ENCODE data around the gene IMMP2L.
"Not testable (repeated sequence)": the region's sequence is repeated elsewhere in the genome, so short reads cannot be mapped to it uniquely, and the experiment has no call there.

Gene IMMP2L

GRCh38 chr7:111501799-111502198 is 60.5 kb downstream of the IMMP2L start:
- not testable (repeated sequence) for DNase-seq

DNA sequence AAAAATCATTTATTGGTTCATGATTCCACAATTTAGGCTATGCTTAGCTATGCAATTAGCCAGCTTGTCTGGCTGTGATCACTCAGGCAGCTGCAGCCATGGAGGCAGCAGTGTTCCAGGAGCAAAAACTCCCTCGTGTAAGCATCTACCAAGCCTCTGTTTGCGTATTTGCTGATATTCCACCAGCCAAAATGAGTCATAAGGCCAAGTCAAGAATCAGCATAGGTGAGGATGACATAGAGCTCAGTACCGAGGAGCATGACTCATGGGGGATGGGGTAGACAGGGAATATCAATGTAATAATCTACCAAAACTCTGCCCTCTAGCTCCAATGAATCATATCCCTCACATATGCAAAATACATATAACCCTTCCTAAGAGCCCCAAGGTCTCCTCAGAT is 63.3 kb downstream of the IMMP2L start:
- DNase-seq, result no peak

DNA sequence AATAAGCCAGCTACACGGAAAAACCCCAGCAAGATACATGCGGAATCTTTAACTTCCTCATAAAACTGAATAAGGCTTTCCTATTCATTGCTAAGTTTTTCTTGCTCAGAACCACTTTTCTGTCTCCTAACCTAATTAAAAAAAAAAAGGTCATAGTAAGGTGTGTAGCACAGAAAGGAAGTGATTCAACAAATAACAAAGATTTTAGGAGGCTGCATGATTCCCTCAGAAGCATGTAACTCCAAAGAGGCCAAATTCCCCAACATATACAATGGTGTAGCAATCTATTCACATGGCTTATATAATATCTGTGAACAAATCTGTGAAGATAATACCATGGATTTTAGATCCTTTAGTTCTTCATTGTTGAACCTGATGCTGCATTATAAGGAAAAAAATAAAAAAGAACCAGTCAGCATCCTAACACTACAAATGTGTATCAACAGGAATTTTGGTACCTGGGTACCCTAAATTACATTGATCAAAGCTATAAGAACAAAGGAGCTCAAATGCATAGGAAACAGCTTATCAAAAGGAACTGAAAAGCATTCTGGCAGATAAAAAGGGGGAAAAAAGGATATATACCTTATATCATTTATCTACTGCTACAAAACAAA is 63.8 kb downstream of the IMMP2L start:
- DNase-seq, result no peak

- DNase-seq, result no peak
Measured at GRCh38 chr7:111495173-111495810, 67.0 kb downstream of the IMMP2L start.

DNA sequence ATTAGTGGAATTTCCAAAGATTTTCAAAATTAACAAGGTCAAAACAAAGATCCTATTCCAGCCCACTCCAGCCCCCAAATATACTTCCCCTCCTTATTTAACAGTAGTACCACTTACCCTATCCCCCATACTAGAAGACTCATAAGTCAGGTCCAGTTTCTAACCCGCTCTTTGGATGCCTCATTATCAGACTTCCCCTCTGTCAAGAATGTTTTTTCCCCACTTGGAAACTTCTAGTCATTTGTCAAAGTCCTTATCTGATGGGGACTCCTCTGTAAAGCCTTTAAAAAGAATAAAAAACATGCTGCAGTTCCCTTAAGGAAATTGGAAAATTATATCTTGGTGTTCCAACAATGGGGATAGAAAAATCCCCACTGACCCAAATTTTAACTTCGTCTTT is 70.1 kb downstream of the IMMP2L start:
- no peak for DNase-seq

- DNase-seq, result peak; percentile 16 to 54
Measured at GRCh38 chr7:111486472-111487142, 75.7 kb downstream of the IMMP2L start.

GRCh38 chr7:111485701-111486380 is 76.5 kb downstream of the IMMP2L start:
- DNase-seq, result peak; percentile 57 to 85

- DNase-seq, result no peak
Measured at GRCh38 chr7:111483078-111483477, 79.2 kb downstream of the IMMP2L start.

- DNase-seq, result no peak
Measured at GRCh38 chr7:111477462-111478225, 84.6 kb downstream of the IMMP2L start.

GRCh38 chr7:111476586-111477293 is 85.6 kb downstream of the IMMP2L start:
- no peak for DNase-seq

DNA sequence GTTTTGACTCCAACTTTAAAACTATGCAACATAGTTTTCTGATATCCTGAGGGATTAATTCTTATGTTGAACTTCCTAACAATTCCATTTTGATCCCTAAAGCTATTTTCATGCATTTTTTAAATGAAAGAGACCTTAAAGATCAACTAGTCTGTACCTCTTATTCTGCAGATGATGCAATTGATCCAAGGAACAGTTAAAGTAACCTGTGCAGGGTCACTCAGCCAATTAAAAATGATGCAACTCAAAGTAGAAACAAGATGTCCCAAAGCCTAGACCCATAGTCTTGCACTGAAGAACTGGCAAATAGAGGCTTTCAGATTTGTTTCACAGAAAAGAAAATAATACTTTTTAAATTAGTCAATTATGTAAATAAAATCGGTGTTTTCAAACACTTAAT is 86.3 kb downstream of the IMMP2L start:
- DNase-seq, result no peak

- no peak for DNase-seq
Measured at GRCh38 chr7:111475419-111475748, 86.9 kb downstream of the IMMP2L start.

GRCh38 chr7:111474723-111475418 is 87.4 kb downstream of the IMMP2L start:
- DNase-seq, result no peak

DNA sequence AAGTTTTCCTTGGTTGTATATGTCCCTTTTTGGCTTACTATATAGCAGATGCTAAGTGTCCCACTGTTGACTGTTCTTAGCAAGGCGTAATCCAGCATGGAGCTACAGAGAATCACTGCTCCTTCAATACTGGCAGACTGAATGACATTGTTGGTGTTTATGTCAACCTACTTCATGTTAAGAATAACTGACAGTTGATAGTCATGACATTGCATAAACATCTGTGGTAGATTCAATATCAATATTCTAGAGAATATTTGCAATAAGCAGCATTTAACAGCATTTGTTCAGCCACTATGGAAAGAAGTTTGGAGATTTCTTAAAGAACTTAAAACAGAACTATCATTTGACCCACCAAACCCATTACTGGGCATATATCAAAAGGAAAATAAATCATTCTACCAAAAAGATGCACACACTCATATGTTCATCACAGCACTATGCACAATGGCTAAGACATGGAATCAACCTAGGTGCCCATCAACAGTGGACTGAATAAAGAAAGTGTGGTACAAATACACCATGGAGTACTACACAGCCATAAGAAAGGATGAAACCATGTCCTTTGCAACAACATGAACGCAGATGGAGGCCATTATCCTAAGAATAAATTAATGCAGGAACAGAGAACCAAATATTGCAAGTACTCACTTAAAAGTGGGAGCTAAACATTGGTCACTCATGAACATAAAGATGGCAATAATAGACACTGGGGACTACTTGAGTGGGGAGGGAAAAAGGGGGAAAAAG is 88.7 kb downstream of the IMMP2L start:
- DNase-seq, result no peak

- no peak for DNase-seq
Measured at GRCh38 chr7:111470998-111471397, 91.3 kb downstream of the IMMP2L start.

- DNase-seq, result not testable (repeated sequence)
Measured at GRCh38 chr7:111469894-111470293, 92.4 kb downstream of the IMMP2L start.

DNA sequence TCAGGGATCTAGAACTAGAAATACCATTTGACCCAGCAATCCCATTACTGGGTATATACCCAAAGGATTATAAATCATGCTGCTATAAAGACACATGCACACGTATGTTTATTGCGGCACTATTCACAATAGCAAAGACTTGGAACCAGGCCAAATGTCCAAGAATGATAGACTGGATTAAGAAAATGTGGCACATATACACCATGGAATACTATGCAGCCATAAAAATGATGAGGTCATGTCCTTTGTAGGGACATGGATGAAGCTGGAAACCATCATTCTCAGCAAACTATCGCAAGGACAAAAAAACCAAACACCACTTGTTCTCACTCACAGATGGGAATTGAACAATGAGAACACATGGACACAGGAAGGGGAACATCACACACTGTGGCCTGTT is 96.5 kb downstream of the IMMP2L start:
- DNase-seq, result not testable (repeated sequence)

DNA sequence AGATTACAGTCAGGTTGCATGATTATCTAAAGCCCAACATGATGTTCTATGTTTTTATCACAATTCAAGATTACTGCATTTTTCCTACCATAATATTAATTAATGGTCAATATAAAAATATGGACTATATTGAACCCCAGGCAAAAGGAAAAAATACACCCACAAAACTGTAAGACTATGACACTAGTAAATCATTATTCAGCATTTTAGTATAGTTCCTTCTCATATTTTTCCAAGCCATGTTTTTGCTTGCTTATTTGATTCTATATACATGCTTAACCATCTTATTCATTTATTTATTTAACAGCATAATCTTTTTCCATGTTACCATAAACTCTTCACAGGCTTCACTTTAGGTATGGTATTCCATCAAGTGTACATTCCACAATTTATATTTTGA is 101.6 kb downstream of the IMMP2L start:
- DNase-seq, result no peak

- no peak for DNase-seq
Measured at GRCh38 chr7:111459757-111460280, 102.5 kb downstream of the IMMP2L start.

GRCh38 chr7:111459065-111459756 is 103.1 kb downstream of the IMMP2L start:
- no peak for DNase-seq
